CD4-positive, alpha-beta T cell (primary cell): ENCODE results near the gene FYB1. TPM values are rescaled to one million over a fixed set of nuclear protein-coding genes. Genes with fewer than 3 reads are reported as not detected.
A peak's percentile ranks its signal among the peaks of the same experiment; 100 is the strongest.

Source experiments
- ATAC-seq: fragments of 200-7000 bp; cut with Tn5 transposase; one replicate; pipeline ENCODE4 v1.10.0; 2022; ENCODE audit warnings: mild to moderate bottlenecking; ENCODE audit not compliant: poor library complexity
- CTCF ChIA-PET: fragments of 350-600 bp; sonication (Branson Sonifier 250); formaldehyde crosslinking; loops from one replicate; lab custom pipeline; 2021; ENCODE audit warnings: antibody characterized with exemption, inconsistent platforms; lab: Charles Lee
- POLR2A ChIA-PET: fragments of 350-600 bp; sonication (Branson Sonifier 250); formaldehyde crosslinking; loops from one replicate; lab custom pipeline; 2021; ENCODE audit warnings: antibody characterized with exemption, inconsistent platforms; lab: Charles Lee
- DNase-seq, 14 experiments: peaks; one replicate each; pipeline ENCODE4 v3.0.0-alpha.2; 2013 to 2020; ENCODE audit warnings: mixed read lengths in 2 of 14
- H3K27ac ChIP-seq, 2 donors: one replicate each; pipeline versions ENCODE4 v1.5.1 to v1.7.0; 2013; ENCODE audit warnings: low read length in 2 of 2, low read depth in 1 of 2, mild to moderate bottlenecking in 1 of 2
- H3K27me3 ChIP-seq, 2 experiments: 1 replicate in 1 of 2; 2 replicates in 1 of 2; pipeline versions ENCODE4 v1.6.1 to v1.7.0; 2013; ENCODE audit warnings: low read length in 2 of 2, control low read depth in 1 of 2, mild to moderate bottlenecking in 1 of 2, moderate library complexity in 1 of 2; ENCODE audit not compliant: insufficient read depth in 2 of 2, control insufficient read depth in 1 of 2
- H3K36me3 ChIP-seq: one replicate; pipeline ENCODE4 v1.6.1; 2013; ENCODE audit warnings: low read length, control low read depth; ENCODE audit not compliant: insufficient read depth
- H3K4me1 ChIP-seq: one replicate; pipeline ENCODE4 v1.6.1; 2013; ENCODE audit warnings: low read length, control low read depth; ENCODE audit not compliant: insufficient read depth
- H3K4me3 ChIP-seq: one replicate; pipeline ENCODE4 v1.5.1; 2013; ENCODE audit warnings: mild to moderate bottlenecking, low read length, moderate library complexity
- H3K9me3 ChIP-seq, 2 experiments: 1 replicate in 1 of 2; 2 replicates in 1 of 2; pipeline versions ENCODE4 v1.6.1 to v1.7.0; 2013; ENCODE audit warnings: low read length in 2 of 2, mild to moderate bottlenecking in 2 of 2, control low read depth in 1 of 2, moderate library complexity in 1 of 2; ENCODE audit not compliant: control insufficient read depth in 1 of 2, insufficient read depth in 1 of 2
- H3K27ac Mint-ChIP-seq: one replicate; pipeline ENCODE4 v1.8.0; 2020; ENCODE audit warnings: mixed read lengths
- H3K27me3 Mint-ChIP-seq: one replicate; pipeline ENCODE4 v1.8.0; 2021; ENCODE audit warnings: mixed read lengths
- H3K36me3 Mint-ChIP-seq: one replicate; pipeline ENCODE4 v1.8.0; 2021; ENCODE audit warnings: low read depth, mixed read lengths
- H3K4me1 Mint-ChIP-seq: one replicate; pipeline ENCODE4 v1.8.0; 2021; ENCODE audit warnings: low read depth, mixed read lengths
- H3K4me3 Mint-ChIP-seq: one replicate; pipeline ENCODE4 v1.8.0; 2020; ENCODE audit warnings: mild to moderate bottlenecking, mixed read lengths
- H3K9me3 Mint-ChIP-seq: one replicate; pipeline ENCODE4 v1.8.0; 2020; ENCODE audit warnings: mixed read lengths
- intact Hi-C, 2 experiments: fragments of 100-400 bp; cut with DNase I in 1 of 2; cut with micrococcal nuclease in 1 of 2; formaldehyde crosslinking; loops; one replicate each; pipeline versions ENCODE4 v1.15.1 to v1.9.0; 2023 to 2025; cut with DNase I, micrococcal nuclease
- total RNA-seq, 174 experiments: library from RNA in 2 of 174; stranded (reverse) in 2 of 174; gene quantifications; one replicate each; pipeline ENCODE4 v1.2.3 and lab custom pipeline; 2021 to 2026
- TF ChIP-seq, protein P1 (sequence below): fragments of 200-600 bp; IDR thresholded peaks from one replicate; pipeline ENCODE4 v1.8.0; 2022; ENCODE audit warnings: antibody characterized with exemption, mild to moderate bottlenecking

FYB1 gene
- total RNA-seq, 2 experiments from 2014 or later = 478 to 497 TPM

GRCh38 chr5:39102684-39103155 is 116.6 kb downstream of the FYB1 start:
- Mint-ChIP-seq H3K9me3 (no peaks in the 10 kb centered on the region), H3K4me1 (peaks cover 50% of the 10 kb centered on the region), H3K4me3 (no peak overlapping the region), H3K36me3 (peaks cover 64% of the 10 kb centered on the region), H3K27me3 (no peaks in the 10 kb centered on the region), H3K27ac (peak overlapping the region; percentile 81)
- Histone ChIP-seq H3K4me3 (no peak overlapping the region), H3K27me3 (no peaks in the 10 kb centered on the region), H3K27ac (no peak overlapping the region), H3K4me1 (peaks cover 17% of the 10 kb centered on the region), H3K9me3 (no peaks in the 10 kb centered on the region), H3K36me3 (peaks cover 50% of the 10 kb centered on the region)
- POLR2A ChIA-PET = interaction anchor here (0.9 kb wide), 1 partner anchor 17 kb away, joined by 3 read pairs; no protein-coding TSS in a partner anchor
- intact Hi-C loops = loop anchor here in 1 of 2 experiments (2.0 to 5.0 kb wide), 2 partner anchors 14 to 95 kb away; no protein-coding TSS in a partner anchor
- CTCF ChIA-PET = interaction anchor here (1.6 kb wide), 1 partner anchor 97 kb away, joined by 8 read pairs; no protein-coding TSS in a partner anchor
- ATAC-seq (no peak), DNase-seq (no peak)
- TF ChIP-seq, protein P1, sequence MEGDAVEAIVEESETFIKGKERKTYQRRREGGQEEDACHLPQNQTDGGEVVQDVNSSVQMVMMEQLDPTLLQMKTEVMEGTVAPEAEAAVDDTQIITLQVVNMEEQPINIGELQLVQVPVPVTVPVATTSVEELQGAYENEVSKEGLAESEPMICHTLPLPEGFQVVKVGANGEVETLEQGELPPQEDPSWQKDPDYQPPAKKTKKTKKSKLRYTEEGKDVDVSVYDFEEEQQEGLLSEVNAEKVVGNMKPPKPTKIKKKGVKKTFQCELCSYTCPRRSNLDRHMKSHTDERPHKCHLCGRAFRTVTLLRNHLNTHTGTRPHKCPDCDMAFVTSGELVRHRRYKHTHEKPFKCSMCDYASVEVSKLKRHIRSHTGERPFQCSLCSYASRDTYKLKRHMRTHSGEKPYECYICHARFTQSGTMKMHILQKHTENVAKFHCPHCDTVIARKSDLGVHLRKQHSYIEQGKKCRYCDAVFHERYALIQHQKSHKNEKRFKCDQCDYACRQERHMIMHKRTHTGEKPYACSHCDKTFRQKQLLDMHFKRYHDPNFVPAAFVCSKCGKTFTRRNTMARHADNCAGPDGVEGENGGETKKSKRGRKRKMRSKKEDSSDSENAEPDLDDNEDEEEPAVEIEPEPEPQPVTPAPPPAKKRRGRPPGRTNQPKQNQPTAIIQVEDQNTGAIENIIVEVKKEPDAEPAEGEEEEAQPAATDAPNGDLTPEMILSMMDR = no peak

DNA sequence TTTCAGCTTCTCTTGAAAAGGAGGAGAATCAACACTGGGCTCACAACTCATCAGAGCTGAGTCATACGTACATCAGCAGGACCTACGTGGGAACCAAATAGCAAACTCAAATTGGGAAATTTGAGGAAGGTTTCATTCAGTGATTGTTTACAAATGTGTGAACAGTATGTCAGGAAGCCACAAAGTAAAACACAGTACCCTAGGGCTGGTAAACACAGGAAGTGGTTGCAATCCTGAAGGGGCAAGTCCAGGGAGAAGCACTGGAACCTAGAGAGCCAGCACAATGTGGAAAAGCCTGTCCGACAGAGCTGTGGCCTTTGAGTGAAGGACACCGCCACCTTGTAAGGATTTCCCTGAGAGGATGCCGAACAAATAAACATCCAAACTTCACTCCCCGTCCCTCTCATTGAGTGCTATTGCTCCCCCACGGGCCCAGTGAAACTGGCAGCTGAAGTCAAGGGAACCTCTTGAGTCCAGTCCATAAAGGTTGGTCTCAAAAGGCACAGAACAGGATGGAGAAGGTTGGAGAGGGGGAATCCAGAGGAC is 118.4 kb downstream of the FYB1 start:
- Mint-ChIP-seq H3K4me1 (peaks cover 46% of the 10 kb centered on the region), H3K36me3 (peaks cover 48% of the 10 kb centered on the region), H3K4me3 (peak overlapping the region; percentile 40), H3K27ac (peak overlapping the region; percentile 81), H3K27me3 (no peaks in the 10 kb centered on the region), H3K9me3 (no peaks in the 10 kb centered on the region)
- TF ChIP-seq, protein P1 = no peak
- H3K4me1 ChIP-seq = peaks cover 17% of the 10 kb centered on the region
- no peaks in the 10 kb centered on the region for H3K9me3 ChIP-seq
- DNase-seq = peak in 2 of 14 experiments; percentile 17 to 21
- H3K36me3 ChIP-seq = peaks cover 34% of the 10 kb centered on the region
- H3K27ac ChIP-seq = peak overlapping the region in 1 of 2 donors; percentile 20
- no peaks in the 10 kb centered on the region for H3K27me3 ChIP-seq
- ChIA-PET CTCF (interaction anchor here (0.9 to 1.6 kb wide), 3 partner anchors 21 to 95 kb away, joined by 3 to 7 read pairs (median 3); no protein-coding TSS in a partner anchor), POLR2A (interaction anchor here (0.6 to 3.1 kb wide), 4 partner anchors 21 to 96 kb away, joined by 3 to 10 read pairs (median 4); no protein-coding TSS in a partner anchor)
- ATAC-seq = no peak
- intact Hi-C loops = loop anchor here in 1 of 2 experiments (5.0 kb wide), 1 partner anchor 94 kb away; no protein-coding TSS in a partner anchor
- no peak overlapping the region for H3K4me3 ChIP-seq

DNA sequence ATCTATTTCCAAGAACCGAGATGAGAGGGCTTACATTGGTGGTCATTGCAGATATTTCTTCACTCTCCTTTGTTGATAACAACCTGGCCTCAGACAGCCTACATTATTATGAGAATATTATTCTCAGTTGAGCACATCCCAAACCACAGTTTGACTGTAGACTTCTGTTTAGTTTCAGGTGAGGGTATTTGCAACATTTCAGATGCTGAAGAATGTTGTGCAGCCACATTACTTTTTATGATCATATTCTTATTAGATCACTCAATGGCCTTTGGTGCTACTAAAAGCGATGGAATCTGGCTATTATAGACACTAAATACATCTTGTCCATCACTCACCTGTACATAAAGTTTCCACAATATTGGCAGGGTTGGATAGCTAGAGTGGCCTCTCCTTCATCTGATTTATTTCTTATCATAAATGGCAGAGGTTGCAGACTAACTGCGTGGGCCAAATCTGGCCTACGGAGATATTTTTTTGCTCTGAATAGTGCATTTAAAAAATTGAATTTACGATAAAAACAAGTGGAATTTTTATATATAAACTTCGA is 119.0 kb downstream of the FYB1 start:
- no peaks in the 10 kb centered on the region for H3K9me3 Mint-ChIP-seq
- Histone ChIP-seq H3K4me1 (peaks cover 17% of the 10 kb centered on the region), H3K27me3 (no peaks in the 10 kb centered on the region), H3K36me3 (peaks cover 28% of the 10 kb centered on the region), H3K9me3 (no peaks in the 10 kb centered on the region), H3K27ac (peak overlapping the region in 1 of 2 donors; percentile 31), H3K4me3 (no peak overlapping the region)
- ATAC-seq (no peak), DNase-seq (no peak)
- TF ChIP-seq, protein P1 = no peak
- H3K27ac Mint-ChIP-seq = peak overlapping the region; percentile 81
- ChIA-PET CTCF (interaction anchor here (0.9 kb wide), 2 partner anchors 25 to 95 kb away, joined by 3 read pairs; no protein-coding TSS in a partner anchor), POLR2A (interaction anchor here (0.8 to 3.1 kb wide), 4 partner anchors 21 to 28 kb away, joined by 3 to 10 read pairs (median 4); no protein-coding TSS in a partner anchor)
- no peaks in the 10 kb centered on the region for H3K27me3 Mint-ChIP-seq
- intact Hi-C loops = loop anchor here in 1 of 2 experiments (5.0 kb wide), 1 partner anchor 93 kb away; no protein-coding TSS in a partner anchor
- H3K4me1 Mint-ChIP-seq = peaks cover 46% of the 10 kb centered on the region
- H3K36me3 Mint-ChIP-seq = peaks cover 43% of the 10 kb centered on the region
- no peak overlapping the region for H3K4me3 Mint-ChIP-seq
